ENCODE data around the gene FBXL7.
A peak's percentile ranks its signal among the peaks of the same experiment; 100 is the strongest.

FBXL7 gene

DNA sequence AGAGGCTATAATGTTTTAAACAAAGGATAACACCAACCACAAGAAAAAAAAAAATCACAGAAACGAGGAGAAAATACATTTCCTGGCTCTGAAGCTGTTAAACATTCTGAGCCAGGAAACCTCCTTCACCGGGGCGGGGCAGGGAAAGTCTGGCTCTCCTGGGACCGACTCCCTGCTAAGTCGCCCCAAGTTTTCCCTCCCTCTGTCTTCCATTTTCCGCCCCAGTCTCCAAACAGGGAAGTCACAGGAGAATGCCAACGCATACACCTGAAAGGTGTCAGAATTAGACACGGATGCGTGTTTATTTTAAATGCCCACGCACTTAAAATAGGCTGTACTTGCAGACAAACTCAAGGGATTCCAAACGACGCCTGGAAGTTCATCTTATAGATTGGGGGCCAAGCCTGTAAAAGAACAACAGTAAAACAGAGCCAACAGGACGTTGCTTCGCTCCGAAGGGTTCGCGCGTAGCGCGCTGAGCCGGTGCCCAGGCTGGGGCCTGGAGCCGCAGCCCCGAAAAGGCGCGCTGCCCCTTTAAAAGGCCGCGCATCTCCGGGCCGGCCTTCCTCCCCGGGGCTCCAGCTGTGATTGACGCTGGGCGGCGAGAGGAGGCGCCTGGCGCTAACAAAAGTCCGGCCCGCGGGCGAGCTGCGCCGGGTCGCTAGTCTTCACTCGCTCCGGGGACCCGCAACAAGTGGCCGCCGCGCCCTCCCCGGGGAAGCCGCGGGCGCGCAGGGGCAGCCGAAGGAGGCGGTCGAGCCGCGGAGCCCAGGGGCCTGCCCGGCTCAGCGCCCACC, at the start of gene FBXL7:
Gene FBXL7, plus strand, starts transcription at position 653 of the 797 bp plus-strand sequence.
- Histone ChIP-seq H3K36me3 (ENCODE audit: control insufficient read depth in 5 of 5, insufficient read depth in 5 of 5, low read length in 5 of 5) (no peaks in the 10 kb centered on the region), H3K9ac (ENCODE audit: low read length in 5 of 5) (peak within 1 kb of the TSS in 4 of 5 donors; percentile 57 to 78 (median 68)), H3K27ac (ENCODE audit: low read depth, low read length) (peak within 1 kb of the TSS; percentile 87), H3K4me1 (ENCODE audit: control insufficient read depth in 5 of 5, insufficient read depth in 5 of 5, low read length in 5 of 5) (peaks cover 0 to 38% (median 36%) of the 10 kb centered on the region in 5 donors), H3K9me3 (ENCODE audit: control insufficient read depth in 5 of 5, low read length in 5 of 5) (no peaks in the 10 kb centered on the region), H3K4me3 (ENCODE audit: low read depth in 1 of 5, low read length in 5 of 5) (peak within 1 kb of the TSS; percentile 84 to 92 (median 88)), H3K27me3 (ENCODE audit: control insufficient read depth in 5 of 5, insufficient read depth in 4 of 5, low read length in 5 of 5) (no peaks in the 10 kb centered on the region)

DNA sequence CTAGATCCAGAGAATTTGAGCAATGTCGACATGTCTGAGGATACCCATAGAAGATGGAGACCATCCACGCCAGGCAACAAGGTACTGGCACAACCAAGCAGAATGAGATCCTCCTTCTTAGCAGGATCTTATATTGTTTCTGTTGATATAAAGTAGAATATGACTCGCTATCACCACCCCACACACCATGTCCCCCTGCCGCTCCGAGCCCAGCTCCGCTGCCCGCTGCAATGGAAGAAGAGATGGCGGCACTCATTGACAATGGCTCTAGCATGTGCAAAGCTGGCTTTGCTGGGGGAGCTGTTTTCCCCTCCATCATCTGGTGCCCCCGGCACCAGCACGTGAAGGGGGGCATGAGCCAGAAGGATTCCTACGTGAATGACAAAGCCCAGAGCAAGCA, 49.5 kb upstream of the FBXL7 start:
- no peak overlapping the region for H3K27ac ChIP-seq (ENCODE audit: low read depth, low read length)
- H3K4me1 ChIP-seq (ENCODE audit: control insufficient read depth in 5 of 5, insufficient read depth in 5 of 5, low read length in 5 of 5) = peaks cover 0 to 3% (median 0%) of the 10 kb centered on the region in 5 donors
- no peaks in the 10 kb centered on the region for H3K27me3 ChIP-seq (ENCODE audit: control insufficient read depth in 5 of 5, insufficient read depth in 4 of 5, low read length in 5 of 5)
- H3K9ac ChIP-seq (ENCODE audit: low read length in 5 of 5) = no peak overlapping the region
- no peaks in the 10 kb centered on the region for H3K36me3 ChIP-seq (ENCODE audit: control insufficient read depth in 5 of 5, insufficient read depth in 5 of 5, low read length in 5 of 5)
- H3K9me3 ChIP-seq (ENCODE audit: control insufficient read depth in 5 of 5, low read length in 5 of 5) = peaks cover 0 to 2% (median 0%) of the 10 kb centered on the region in 5 donors
- H3K4me3 ChIP-seq (ENCODE audit: low read depth in 1 of 5, low read length in 5 of 5) = no peak overlapping the region

DNA sequence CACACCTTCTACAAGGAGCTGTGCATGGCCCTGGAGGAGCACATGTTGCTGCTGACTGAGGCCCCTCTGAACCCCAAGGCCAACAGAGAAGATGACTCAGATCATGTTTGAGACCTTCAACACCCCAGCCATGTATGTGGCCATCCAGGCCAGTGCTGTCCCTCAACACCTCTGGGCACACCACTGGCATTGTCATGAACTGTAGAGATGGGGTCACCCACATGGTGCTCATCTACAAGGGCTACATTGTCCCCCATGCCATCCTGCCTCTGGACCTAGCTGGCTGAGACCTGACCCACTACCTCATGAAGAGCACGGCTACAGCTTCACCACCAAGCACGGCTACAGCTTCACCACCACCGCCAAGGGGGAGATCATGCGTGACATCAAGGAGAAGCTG, 49.0 kb upstream of the FBXL7 start:
- Histone ChIP-seq H3K4me1 (ENCODE audit: control insufficient read depth in 5 of 5, insufficient read depth in 5 of 5, low read length in 5 of 5) (peaks cover 0 to 3% (median 0%) of the 10 kb centered on the region in 5 donors), H3K9me3 (ENCODE audit: control insufficient read depth in 5 of 5, low read length in 5 of 5) (peaks cover 0 to 4% (median 0%) of the 10 kb centered on the region in 5 donors), H3K27me3 (ENCODE audit: control insufficient read depth in 5 of 5, insufficient read depth in 4 of 5, low read length in 5 of 5) (no peaks in the 10 kb centered on the region), H3K9ac (ENCODE audit: low read length in 5 of 5) (no peak overlapping the region), H3K36me3 (ENCODE audit: control insufficient read depth in 5 of 5, insufficient read depth in 5 of 5, low read length in 5 of 5) (no peaks in the 10 kb centered on the region), H3K27ac (ENCODE audit: low read depth, low read length) (no peak overlapping the region), H3K4me3 (ENCODE audit: low read depth in 1 of 5, low read length in 5 of 5) (no peak overlapping the region)

GRCh38 chr5:15452030-15452429, 48.0 kb upstream of the FBXL7 start:
- no peak overlapping the region for H3K9ac ChIP-seq (ENCODE audit: low read length in 5 of 5)
- H3K27ac ChIP-seq (ENCODE audit: low read depth, low read length) = no peak overlapping the region
- H3K9me3 ChIP-seq (ENCODE audit: control insufficient read depth in 5 of 5, low read length in 5 of 5) = peaks cover 0 to 6% (median 0%) of the 10 kb centered on the region in 5 donors
- H3K27me3 ChIP-seq (ENCODE audit: control insufficient read depth in 5 of 5, insufficient read depth in 4 of 5, low read length in 5 of 5) = no peaks in the 10 kb centered on the region
- H3K36me3 ChIP-seq (ENCODE audit: control insufficient read depth in 5 of 5, insufficient read depth in 5 of 5, low read length in 5 of 5) = no peaks in the 10 kb centered on the region
- peaks cover 0 to 3% (median 0%) of the 10 kb centered on the region in 5 donors for H3K4me1 ChIP-seq (ENCODE audit: control insufficient read depth in 5 of 5, insufficient read depth in 5 of 5, low read length in 5 of 5)
- H3K4me3 ChIP-seq (ENCODE audit: low read depth in 1 of 5, low read length in 5 of 5) = no peak overlapping the region

DNA sequence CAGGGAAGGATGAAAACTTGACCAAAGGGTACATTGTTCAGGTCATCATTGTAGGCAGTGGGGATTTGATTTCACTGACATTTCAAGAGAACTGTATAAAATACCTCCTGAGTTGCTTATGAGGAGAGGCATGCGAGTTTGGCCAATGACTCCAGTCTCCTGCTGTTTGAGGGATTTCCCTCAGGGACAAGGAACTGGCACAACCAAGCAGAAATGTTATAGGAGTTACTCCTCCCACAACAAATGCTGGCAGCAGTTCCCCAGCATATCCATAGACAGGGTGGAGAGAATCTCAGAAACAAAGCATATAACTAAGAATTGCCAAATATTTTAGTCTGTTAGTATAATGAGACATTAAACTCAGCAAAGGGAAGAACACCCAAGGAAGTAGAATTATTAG, 47.2 kb upstream of the FBXL7 start:
- Histone ChIP-seq H3K27me3 (ENCODE audit: control insufficient read depth in 5 of 5, insufficient read depth in 4 of 5, low read length in 5 of 5) (no peaks in the 10 kb centered on the region), H3K9ac (ENCODE audit: low read length in 5 of 5) (no peak overlapping the region), H3K27ac (ENCODE audit: low read depth, low read length) (no peak overlapping the region), H3K4me3 (ENCODE audit: low read depth in 1 of 5, low read length in 5 of 5) (no peak overlapping the region), H3K9me3 (ENCODE audit: control insufficient read depth in 5 of 5, low read length in 5 of 5) (peaks cover 0 to 9% (median 0%) of the 10 kb centered on the region in 5 donors), H3K36me3 (ENCODE audit: control insufficient read depth in 5 of 5, insufficient read depth in 5 of 5, low read length in 5 of 5) (no peaks in the 10 kb centered on the region), H3K4me1 (ENCODE audit: control insufficient read depth in 5 of 5, insufficient read depth in 5 of 5, low read length in 5 of 5) (peaks cover 0 to 3% (median 0%) of the 10 kb centered on the region in 5 donors)

GRCh38 chr5:15459200-15459599, 40.8 kb upstream of the FBXL7 start:
- H3K9me3 ChIP-seq (ENCODE audit: control insufficient read depth in 5 of 5, low read length in 5 of 5) = peaks cover 0 to 9% (median 0%) of the 10 kb centered on the region in 5 donors
- no peaks in the 10 kb centered on the region for H3K27me3 ChIP-seq (ENCODE audit: control insufficient read depth in 5 of 5, insufficient read depth in 4 of 5, low read length in 5 of 5)
- H3K27ac ChIP-seq (ENCODE audit: low read depth, low read length) = no peak overlapping the region
- H3K4me1 ChIP-seq (ENCODE audit: control insufficient read depth in 5 of 5, insufficient read depth in 5 of 5, low read length in 5 of 5) = peaks cover 0 to 5% (median 0%) of the 10 kb centered on the region in 5 donors
- no peaks in the 10 kb centered on the region for H3K36me3 ChIP-seq (ENCODE audit: control insufficient read depth in 5 of 5, insufficient read depth in 5 of 5, low read length in 5 of 5)
- H3K4me3 ChIP-seq (ENCODE audit: low read depth in 1 of 5, low read length in 5 of 5) = no peak overlapping the region
- H3K9ac ChIP-seq (ENCODE audit: low read length in 5 of 5) = no peak overlapping the region

DNA sequence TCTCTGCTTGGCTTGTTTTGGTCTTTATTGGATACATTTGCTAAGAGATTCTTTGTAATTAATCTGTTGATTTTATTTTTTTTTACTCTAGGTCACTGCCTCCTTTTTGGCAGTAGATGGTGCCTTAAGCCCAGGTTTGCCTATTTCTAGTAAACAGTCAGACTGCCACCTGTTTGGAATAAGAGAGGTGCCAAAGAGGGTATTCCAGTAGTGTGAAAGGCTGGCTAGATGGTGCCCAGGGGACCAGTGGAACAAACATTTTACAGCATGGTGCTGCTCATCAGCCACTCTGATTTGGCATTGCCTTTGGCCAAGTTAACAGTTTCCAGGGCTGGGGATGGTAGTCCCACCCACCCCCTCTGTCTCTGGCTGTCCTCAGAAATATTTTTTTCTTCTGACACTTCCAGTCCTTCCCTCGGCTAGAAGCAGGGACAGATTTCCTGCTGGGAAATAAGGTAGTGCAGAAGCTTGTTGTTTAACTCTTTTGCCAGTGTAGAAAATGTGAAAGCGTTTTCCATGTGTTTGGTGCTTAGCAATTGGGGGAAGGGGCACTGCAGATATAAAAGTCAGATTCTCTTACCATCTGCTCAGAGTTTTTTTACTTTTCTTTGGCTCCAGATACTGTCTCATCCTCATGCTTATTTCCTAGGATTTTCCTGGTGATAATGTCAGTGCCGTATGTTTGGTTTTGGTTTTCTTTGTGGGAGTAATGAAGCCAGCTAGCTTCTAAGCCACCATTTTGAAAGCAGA, 36.6 kb upstream of the FBXL7 start:
- no peak overlapping the region for H3K27ac ChIP-seq (ENCODE audit: low read depth, low read length)
- H3K9me3 ChIP-seq (ENCODE audit: control insufficient read depth in 5 of 5, low read length in 5 of 5) = no peaks in the 10 kb centered on the region
- no peaks in the 10 kb centered on the region for H3K36me3 ChIP-seq (ENCODE audit: control insufficient read depth in 5 of 5, insufficient read depth in 5 of 5, low read length in 5 of 5)
- H3K4me3 ChIP-seq (ENCODE audit: low read depth in 1 of 5, low read length in 5 of 5) = peak overlapping the region in 1 of 5 donors; percentile 26
- H3K4me1 ChIP-seq (ENCODE audit: control insufficient read depth in 5 of 5, insufficient read depth in 5 of 5, low read length in 5 of 5) = peaks cover 0 to 5% (median 0%) of the 10 kb centered on the region in 5 donors
- H3K27me3 ChIP-seq (ENCODE audit: control insufficient read depth in 5 of 5, insufficient read depth in 4 of 5, low read length in 5 of 5) = no peaks in the 10 kb centered on the region
- H3K9ac ChIP-seq (ENCODE audit: low read length in 5 of 5) = no peak overlapping the region

GRCh38 chr5:15472116-15472515, 27.9 kb upstream of the FBXL7 start:
- H3K9me3 ChIP-seq (ENCODE audit: control insufficient read depth in 5 of 5, low read length in 5 of 5) = peaks cover 0 to 7% (median 5%) of the 10 kb centered on the region in 5 donors
- H3K27me3 ChIP-seq (ENCODE audit: control insufficient read depth in 5 of 5, insufficient read depth in 4 of 5, low read length in 5 of 5) = no peaks in the 10 kb centered on the region
- H3K4me3 ChIP-seq (ENCODE audit: low read depth in 1 of 5, low read length in 5 of 5) = no peak overlapping the region
- no peak overlapping the region for H3K9ac ChIP-seq (ENCODE audit: low read length in 5 of 5)
- no peaks in the 10 kb centered on the region for H3K4me1 ChIP-seq (ENCODE audit: control insufficient read depth in 5 of 5, insufficient read depth in 5 of 5, low read length in 5 of 5)
- no peaks in the 10 kb centered on the region for H3K36me3 ChIP-seq (ENCODE audit: control insufficient read depth in 5 of 5, insufficient read depth in 5 of 5, low read length in 5 of 5)
- H3K27ac ChIP-seq (ENCODE audit: low read depth, low read length) = no peak overlapping the region

DNA sequence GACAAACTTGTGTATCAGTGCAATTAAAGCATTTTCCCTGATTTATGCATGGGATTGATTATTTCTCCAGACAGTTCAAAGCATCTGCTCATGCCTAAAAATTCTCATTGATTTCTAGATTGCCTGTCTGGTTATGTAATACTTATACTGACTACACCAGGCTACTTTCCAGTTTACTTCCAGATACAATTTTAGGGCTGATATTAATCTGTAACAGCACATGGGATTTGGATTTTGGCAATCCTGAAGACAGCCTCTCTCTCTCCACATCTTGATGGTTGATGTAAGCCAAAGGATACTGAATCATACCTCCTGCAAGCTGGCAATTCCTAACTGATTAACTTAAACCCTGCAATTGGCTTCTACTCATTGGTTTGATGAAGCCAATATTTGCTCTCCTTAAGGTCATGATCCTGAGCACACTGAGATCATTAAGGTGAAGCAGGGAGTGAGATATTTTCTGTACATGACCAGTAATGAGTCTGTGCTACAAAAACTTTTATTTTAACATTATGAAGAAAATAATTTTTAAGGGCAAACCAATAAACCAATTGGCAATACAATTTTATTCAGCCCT, 25.7 kb upstream of the FBXL7 start:
- no peaks in the 10 kb centered on the region for H3K4me1 ChIP-seq (ENCODE audit: control insufficient read depth in 5 of 5, insufficient read depth in 5 of 5, low read length in 5 of 5)
- H3K4me3 ChIP-seq (ENCODE audit: low read depth in 1 of 5, low read length in 5 of 5) = no peak overlapping the region
- H3K36me3 ChIP-seq (ENCODE audit: control insufficient read depth in 5 of 5, insufficient read depth in 5 of 5, low read length in 5 of 5) = no peaks in the 10 kb centered on the region
- peaks cover 0 to 7% (median 5%) of the 10 kb centered on the region in 5 donors for H3K9me3 ChIP-seq (ENCODE audit: control insufficient read depth in 5 of 5, low read length in 5 of 5)
- H3K27me3 ChIP-seq (ENCODE audit: control insufficient read depth in 5 of 5, insufficient read depth in 4 of 5, low read length in 5 of 5) = no peaks in the 10 kb centered on the region
- H3K9ac ChIP-seq (ENCODE audit: low read length in 5 of 5) = no peak overlapping the region
- no peak overlapping the region for H3K27ac ChIP-seq (ENCODE audit: low read depth, low read length)

GRCh38 chr5:15475367-15475766, 24.6 kb upstream of the FBXL7 start:
- Histone ChIP-seq H3K4me1 (ENCODE audit: control insufficient read depth in 5 of 5, insufficient read depth in 5 of 5, low read length in 5 of 5) (no peaks in the 10 kb centered on the region), H3K4me3 (ENCODE audit: low read depth in 1 of 5, low read length in 5 of 5) (no peak overlapping the region), H3K9ac (ENCODE audit: low read length in 5 of 5) (no peak overlapping the region), H3K27me3 (ENCODE audit: control insufficient read depth in 5 of 5, insufficient read depth in 4 of 5, low read length in 5 of 5) (no peaks in the 10 kb centered on the region), H3K27ac (ENCODE audit: low read depth, low read length) (no peak overlapping the region), H3K36me3 (ENCODE audit: control insufficient read depth in 5 of 5, insufficient read depth in 5 of 5, low read length in 5 of 5) (no peaks in the 10 kb centered on the region), H3K9me3 (ENCODE audit: control insufficient read depth in 5 of 5, low read length in 5 of 5) (no peaks in the 10 kb centered on the region)
